Measurements from ENCODE around the gene SCAP.

The SCAP gene

DNA sequence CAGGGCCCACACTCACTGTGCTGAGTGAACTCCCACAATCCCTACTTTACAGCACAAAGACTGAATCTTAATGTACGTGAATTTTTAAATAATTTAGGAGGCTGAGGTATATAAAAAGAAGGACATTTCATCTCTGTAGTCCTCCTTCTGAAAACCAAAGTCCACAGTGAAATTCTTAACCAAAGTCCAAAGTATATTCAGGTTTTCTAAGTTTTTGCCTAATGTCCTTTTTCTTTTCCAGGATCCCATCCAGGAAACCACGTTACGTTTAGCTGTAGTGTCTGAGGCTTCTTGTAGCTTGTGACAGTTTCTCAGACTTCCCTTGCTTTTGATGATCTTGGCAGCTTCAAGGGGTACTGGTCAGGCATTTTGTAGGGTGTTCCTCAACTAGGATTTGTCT, 44.5 kb downstream of the SCAP start:
- Histone ChIP-seq H3K4me1 (no peaks in the 10 kb centered on the region), H3K4me3 (ENCODE audit: low read depth, low read length) (no peak overlapping the region), H3K27me3 (no peaks in the 10 kb centered on the region), H3K9me3 (no peaks in the 10 kb centered on the region), H3K36me3 (0 out of 2 replicates have a peak, but pooled peaks cover 4% of the 10 kb centered on the region)
- DNase-seq: no peak
- TF ChIP-seq, protein P1, sequence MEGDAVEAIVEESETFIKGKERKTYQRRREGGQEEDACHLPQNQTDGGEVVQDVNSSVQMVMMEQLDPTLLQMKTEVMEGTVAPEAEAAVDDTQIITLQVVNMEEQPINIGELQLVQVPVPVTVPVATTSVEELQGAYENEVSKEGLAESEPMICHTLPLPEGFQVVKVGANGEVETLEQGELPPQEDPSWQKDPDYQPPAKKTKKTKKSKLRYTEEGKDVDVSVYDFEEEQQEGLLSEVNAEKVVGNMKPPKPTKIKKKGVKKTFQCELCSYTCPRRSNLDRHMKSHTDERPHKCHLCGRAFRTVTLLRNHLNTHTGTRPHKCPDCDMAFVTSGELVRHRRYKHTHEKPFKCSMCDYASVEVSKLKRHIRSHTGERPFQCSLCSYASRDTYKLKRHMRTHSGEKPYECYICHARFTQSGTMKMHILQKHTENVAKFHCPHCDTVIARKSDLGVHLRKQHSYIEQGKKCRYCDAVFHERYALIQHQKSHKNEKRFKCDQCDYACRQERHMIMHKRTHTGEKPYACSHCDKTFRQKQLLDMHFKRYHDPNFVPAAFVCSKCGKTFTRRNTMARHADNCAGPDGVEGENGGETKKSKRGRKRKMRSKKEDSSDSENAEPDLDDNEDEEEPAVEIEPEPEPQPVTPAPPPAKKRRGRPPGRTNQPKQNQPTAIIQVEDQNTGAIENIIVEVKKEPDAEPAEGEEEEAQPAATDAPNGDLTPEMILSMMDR (IDR thresholded peaks at IDR 0.05; ENCODE audit: low read depth, low read length): no peak

DNA sequence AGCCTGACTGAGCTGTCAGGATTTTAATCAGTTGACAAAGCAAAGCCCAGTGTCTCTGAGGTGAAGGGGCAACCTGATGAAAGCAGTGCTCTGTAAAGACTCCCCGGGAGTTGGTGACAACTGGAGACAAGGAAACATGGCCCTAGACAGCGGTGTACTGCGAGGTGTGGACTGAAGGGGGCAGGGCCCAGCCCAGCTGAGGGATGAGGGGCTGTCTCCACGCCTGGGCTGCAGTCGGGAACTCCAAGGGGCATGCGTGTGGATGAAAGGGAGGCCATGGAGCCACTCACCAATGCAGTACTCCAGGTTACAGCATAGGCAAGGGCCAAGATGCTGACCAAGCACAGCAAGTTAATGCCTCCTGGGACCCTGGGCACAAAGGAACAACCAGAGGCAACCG, 45.1 kb downstream of the SCAP start:
- 0 out of 2 replicates have a peak, but pooled peaks cover 4% of the 10 kb centered on the region for H3K36me3 ChIP-seq
- no peak for DNase-seq

DNA sequence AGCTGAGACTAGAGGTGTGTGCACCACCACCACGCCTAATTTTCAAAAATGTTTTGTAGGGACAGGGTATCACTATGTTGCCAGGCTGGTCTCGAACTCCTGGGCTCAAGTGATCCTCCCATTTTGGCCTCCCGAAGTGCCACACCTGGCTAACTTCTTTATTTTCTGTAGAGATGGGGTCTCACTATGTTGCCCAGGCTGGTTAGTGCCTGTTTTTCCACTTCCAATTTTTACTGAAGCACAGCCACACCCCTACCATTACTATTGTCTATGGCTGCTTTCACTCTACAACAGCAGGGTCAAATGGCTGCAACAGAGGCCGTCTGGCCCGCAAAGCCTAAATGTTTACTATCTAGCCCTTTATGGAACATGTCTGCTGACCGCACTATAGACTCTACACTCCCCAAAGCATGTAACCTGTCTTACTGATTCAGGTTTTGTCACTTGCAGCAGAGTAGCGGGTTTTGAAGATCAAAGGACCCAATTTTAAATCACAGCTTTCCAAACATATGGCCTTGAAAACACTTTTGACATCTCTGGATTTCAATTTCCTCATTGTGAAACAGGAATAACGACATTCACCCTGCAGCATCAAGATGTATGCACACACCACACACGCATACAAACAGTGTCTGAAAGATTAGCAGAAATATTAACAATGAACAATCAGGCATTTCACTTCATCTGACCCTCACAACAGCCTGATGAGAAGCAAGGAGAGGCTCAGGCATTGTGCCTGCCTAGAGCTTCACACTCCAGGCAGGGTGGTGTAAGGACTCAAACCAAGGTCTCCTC, 46.1 kb downstream of the SCAP start:
- no peak overlapping the region for H3K4me3 ChIP-seq (ENCODE audit: low read depth, low read length)
- no peak for DNase-seq
- H3K27me3 ChIP-seq: no peaks in the 10 kb centered on the region
- no peaks in the 10 kb centered on the region for H3K4me1 ChIP-seq
- H3K9me3 ChIP-seq: no peaks in the 10 kb centered on the region
- TF ChIP-seq, protein P1 (IDR thresholded peaks at IDR 0.05; ENCODE audit: low read depth, low read length): no peak
- H3K36me3 ChIP-seq: 0 out of 2 replicates have a peak, but pooled peaks cover 4% of the 10 kb centered on the region

More for the DNA sequence above, 45.1 kb downstream of the SCAP start:
- Histone ChIP-seq H3K4me1 (no peaks in the 10 kb centered on the region), H3K27me3 (no peaks in the 10 kb centered on the region), H3K9me3 (no peaks in the 10 kb centered on the region), H3K4me3 (ENCODE audit: low read depth, low read length) (no peak overlapping the region)
- TF ChIP-seq, protein P1 (IDR thresholded peaks at IDR 0.05; ENCODE audit: low read depth, low read length): no peak

- no peaks in the 10 kb centered on the region for H3K27me3 ChIP-seq
- no peak for DNase-seq
- H3K4me3 ChIP-seq (ENCODE audit: low read depth, low read length): no peak overlapping the region
- 0 out of 2 replicates have a peak, but pooled peaks cover 4% of the 10 kb centered on the region for H3K36me3 ChIP-seq
- H3K9me3 ChIP-seq: no peaks in the 10 kb centered on the region
- no peaks in the 10 kb centered on the region for H3K4me1 ChIP-seq
- TF ChIP-seq, protein P1 (IDR thresholded peaks at IDR 0.05; ENCODE audit: low read depth, low read length): no peak
These were observed 47.1 kb downstream of the SCAP start for GRCh38 chr3:47428662-47429061.

DNA sequence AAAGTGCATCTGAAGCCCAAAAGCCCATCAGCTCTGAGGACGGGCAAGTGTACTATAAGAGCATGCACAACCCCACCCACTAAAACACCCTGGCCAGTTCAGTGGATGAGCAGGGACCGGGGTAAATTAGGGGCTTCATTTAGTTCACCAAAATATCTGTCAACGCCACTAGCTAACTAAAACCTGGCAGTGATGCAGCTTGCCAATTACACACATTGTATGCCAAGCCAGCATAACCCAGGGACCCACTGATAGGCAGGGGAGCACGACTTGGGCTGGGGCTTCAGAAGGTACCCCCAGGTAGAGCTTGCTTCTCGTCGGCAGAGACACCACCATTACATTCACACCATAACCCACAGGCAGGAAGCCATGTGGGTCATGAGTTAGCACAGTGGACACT, 47.9 kb downstream of the SCAP start:
- Histone ChIP-seq H3K4me3 (ENCODE audit: low read depth, low read length) (no peak overlapping the region), H3K9me3 (no peaks in the 10 kb centered on the region), H3K4me1 (no peaks in the 10 kb centered on the region), H3K27me3 (no peaks in the 10 kb centered on the region), H3K36me3 (0 out of 2 replicates have a peak, but pooled peaks cover 4% of the 10 kb centered on the region)
- TF ChIP-seq, protein P1 (IDR thresholded peaks at IDR 0.05; ENCODE audit: low read depth, low read length): no peak
- no peak for DNase-seq

- Histone ChIP-seq H3K36me3 (0 out of 2 replicates have a peak, but pooled peaks cover 4% of the 10 kb centered on the region), H3K27me3 (no peaks in the 10 kb centered on the region), H3K4me1 (no peaks in the 10 kb centered on the region), H3K4me3 (ENCODE audit: low read depth, low read length) (no peak overlapping the region), H3K9me3 (no peaks in the 10 kb centered on the region)
- TF ChIP-seq, protein P1 (IDR thresholded peaks at IDR 0.05; ENCODE audit: low read depth, low read length): no peak
- DNase-seq: no peak
These were observed 49.8 kb downstream of the SCAP start for GRCh38 chr3:47425959-47426358.

All from BE2C (cell line).